Spleen (tissue), 11 donors: ENCODE results near the gene SLIT3. TPM values are rescaled to one million over a fixed set of nuclear protein-coding genes. Genes with fewer than 3 reads are reported as not detected.

Experiments used
- DNase-seq: peaks from one replicate; pipeline ENCODE4 v3.0.0-alpha.2; 2020
- H3K27ac ChIP-seq, 8 donors: fragments of 200-600 bp; sonication (generic) in 7 of 8; 1 replicate in 4 of 8; 2 replicates in 4 of 8; pipeline versions ENCODE4 v1.5.0 to v1.8.0; 2016 to 2021; ENCODE audit warnings: inconsistent platforms in 4 of 8, mild to moderate bottlenecking in 4 of 8, moderate library complexity in 1 of 8
- H3K27me3 ChIP-seq, 7 donors: fragments of 200-600 bp; sonication (generic) in 6 of 7; replicated peaks in 1 of 7; 1 replicate in 4 of 7; 2 replicates in 3 of 7; pipeline versions ENCODE4 v1.5.0 to v1.8.0; 2016 to 2021; ENCODE audit warnings: inconsistent platforms in 3 of 7, mild to moderate bottlenecking in 1 of 7
- H3K36me3 ChIP-seq, 6 donors: fragments of 200-600 bp; sonication (generic) in 5 of 6; 1 replicate in 4 of 6; 2 replicates in 2 of 6; pipeline versions ENCODE4 v1.5.0 to v1.8.0; 2016 to 2021; ENCODE audit warnings: inconsistent platforms in 2 of 6
- H3K4me1 ChIP-seq, 6 donors: fragments of 200-600 bp; sonication (generic) in 5 of 6; 1 replicate in 3 of 6; 2 replicates in 3 of 6; pipeline versions ENCODE4 v1.5.0 to v1.8.0; 2016 to 2021; ENCODE audit warnings: inconsistent platforms in 3 of 6
- H3K4me3 ChIP-seq, 8 donors: fragments of 200-600 bp; sonication (generic) in 7 of 8; 1 replicate in 4 of 8; 2 replicates in 4 of 8; pipeline versions ENCODE4 v1.5.0 to v1.8.0; 2016 to 2021; ENCODE audit warnings: inconsistent platforms in 4 of 8, mild to moderate bottlenecking in 4 of 8, moderate library complexity in 2 of 8
- H3K9me3 ChIP-seq, 8 donors: fragments of 200-600 bp; sonication (generic) in 7 of 8; 1 replicate in 4 of 8; 2 replicates in 4 of 8; pipeline versions ENCODE4 v1.5.0 to v1.8.0; 2016 to 2021; ENCODE audit warnings: inconsistent platforms in 4 of 8
- POLR2A ChIP-seq, 3 donors: fragments of 450-650 bp; IDR thresholded peaks; one replicate each; pipeline ENCODE4 v1.5.1; 2017; ENCODE audit warnings: antibody characterized with exemption in 3 of 3, mild to moderate bottlenecking in 1 of 3
- POLR2AphosphoS5 ChIP-seq, 3 donors: sonication (generic); formaldehyde crosslinking; IDR thresholded peaks; one replicate each; pipeline ENCODE4 v1.5.1; 2017; ENCODE audit warnings: antibody characterized with exemption in 3 of 3
- WGBS, 5 donors: extraction: QIAGEN DNeasy Blood & Tissue Kit in 3 of 5; methylation state at CpG; one replicate each; pipeline versions ENCODE4 v1.1.5 to v1.1.7; 2013 to 2018; 5-methylcytosine and 5-hydroxymethylcytosine counted together
- intact Hi-C: fragments of 100-400 bp; cut with DNase I; formaldehyde crosslinking; loops from one replicate; pipeline ENCODE4 v1.15.0; 2023; ENCODE audit warnings: low total_unique reads
- polyA plus RNA-seq, 3 donors: library from polyadenylated mRNA; stranded (reverse); fragments of 200-250 nt; gene quantifications; one replicate each; pipeline ENCODE4 v1.2.1, GENCODE V29; 2013
- total RNA-seq, 7 donors: library from RNA; depleted of rRNA in 3 of 7; stranded (reverse); fragments of >200 nt in 3 of 7; fragmentation: NEBNext Ultra II Directional in 4 of 7; extraction: Animal tissue kit (Norgen Biotek cat#: 25700) in 4 of 7; gene quantifications; one replicate each; pipeline versions ENCODE4 v1.1.0 to v1.2.1, GENCODE V29; 2016 to 2021
- TF ChIP-seq, protein P1 (sequence below), 11 experiments: fragments of 200-600 bp in 7 of 11; fragments of 450-650 bp in 4 of 11; sonication (generic) in 4 of 11; IDR thresholded peaks in 8 of 11; conservative IDR thresholded peaks in 3 of 11; 1 replicate in 7 of 11; 2 replicates in 4 of 11; pipeline versions ENCODE4 v1.4.0 to v1.8.0; 2016 to 2021; ENCODE audit warnings: antibody characterized with exemption in 11 of 11, inconsistent platforms in 4 of 11, mild to moderate bottlenecking in 1 of 11
- donor health status: healthy with polysubstance abuse.
- donor health status: DM: no; HTN: no; CAD: no; lungs with moderate emphysema.
- donor health status: DM: no; HTN: no; CAD: no.
- donor health status: Bipolar disorder and iron deficiency.
- donor health status: healthy.
- donor health status: DM: no; HTN: no; CAD: no.
- donor health status: DM: yes; HTN: yes; CAD: no.

SLIT3 gene
- total and polyA plus RNA-seq, 10 donors: 0.33 to 54.0 (median 13.2) TPM

DNA sequence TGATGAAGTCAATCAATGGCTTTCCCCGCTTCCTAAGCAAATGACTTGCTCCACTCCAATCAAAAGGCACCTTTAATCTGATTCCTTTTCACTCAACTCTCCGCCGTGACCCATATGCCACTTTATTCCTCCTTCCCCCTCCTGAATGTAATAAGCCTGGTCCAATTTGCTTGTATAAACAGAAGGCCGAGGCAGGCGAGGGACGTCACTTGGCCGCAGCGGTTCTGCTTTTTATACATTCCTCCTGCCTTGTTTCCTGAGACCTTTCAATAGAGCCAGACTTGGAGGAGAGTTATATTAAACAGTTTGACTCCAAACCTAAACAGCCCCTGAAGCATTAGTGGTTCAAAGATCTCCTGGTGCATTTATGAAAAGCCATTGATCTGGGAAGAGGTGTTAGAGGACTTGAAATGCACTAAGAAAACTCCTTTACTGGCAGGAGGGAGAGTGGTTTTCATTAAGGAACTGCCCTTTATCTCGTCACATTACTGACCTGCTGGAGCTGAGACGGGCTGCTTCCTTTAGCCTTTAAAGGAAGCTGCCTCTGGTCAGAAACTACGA, 273.4 kb downstream of the SLIT3 start:
- Histone ChIP-seq H3K4me3 (no peak overlapping the region), H3K36me3 (no peaks in the 10 kb centered on the region), H3K27me3 (no peaks in the 10 kb centered on the region), H3K27ac (peak overlapping the region in 1 of 8 donors; percentile 27), H3K9me3 (no peaks in the 10 kb centered on the region), H3K4me1 (peaks cover 0 to 5% (median 0%) of the 10 kb centered on the region in 6 donors)
- no peak for TF ChIP-seq POLR2A (IDR thresholded peaks at IDR 0.05)
- no peak for TF ChIP-seq POLR2AphosphoS5 (IDR thresholded peaks at IDR 0.05)
- TF ChIP-seq, protein P1, sequence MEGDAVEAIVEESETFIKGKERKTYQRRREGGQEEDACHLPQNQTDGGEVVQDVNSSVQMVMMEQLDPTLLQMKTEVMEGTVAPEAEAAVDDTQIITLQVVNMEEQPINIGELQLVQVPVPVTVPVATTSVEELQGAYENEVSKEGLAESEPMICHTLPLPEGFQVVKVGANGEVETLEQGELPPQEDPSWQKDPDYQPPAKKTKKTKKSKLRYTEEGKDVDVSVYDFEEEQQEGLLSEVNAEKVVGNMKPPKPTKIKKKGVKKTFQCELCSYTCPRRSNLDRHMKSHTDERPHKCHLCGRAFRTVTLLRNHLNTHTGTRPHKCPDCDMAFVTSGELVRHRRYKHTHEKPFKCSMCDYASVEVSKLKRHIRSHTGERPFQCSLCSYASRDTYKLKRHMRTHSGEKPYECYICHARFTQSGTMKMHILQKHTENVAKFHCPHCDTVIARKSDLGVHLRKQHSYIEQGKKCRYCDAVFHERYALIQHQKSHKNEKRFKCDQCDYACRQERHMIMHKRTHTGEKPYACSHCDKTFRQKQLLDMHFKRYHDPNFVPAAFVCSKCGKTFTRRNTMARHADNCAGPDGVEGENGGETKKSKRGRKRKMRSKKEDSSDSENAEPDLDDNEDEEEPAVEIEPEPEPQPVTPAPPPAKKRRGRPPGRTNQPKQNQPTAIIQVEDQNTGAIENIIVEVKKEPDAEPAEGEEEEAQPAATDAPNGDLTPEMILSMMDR (IDR thresholded peaks at IDR 0.05 in 8 of 11, conservative IDR thresholded peaks at IDR 0.05 in 3 of 11): no peak
- DNase-seq: no peak
- intact Hi-C loops: no loop called here
- WGBS, 5 donors: 23 to 33% (median 26%) methylated on average over 11 of the region's 11 CpGs

DNA sequence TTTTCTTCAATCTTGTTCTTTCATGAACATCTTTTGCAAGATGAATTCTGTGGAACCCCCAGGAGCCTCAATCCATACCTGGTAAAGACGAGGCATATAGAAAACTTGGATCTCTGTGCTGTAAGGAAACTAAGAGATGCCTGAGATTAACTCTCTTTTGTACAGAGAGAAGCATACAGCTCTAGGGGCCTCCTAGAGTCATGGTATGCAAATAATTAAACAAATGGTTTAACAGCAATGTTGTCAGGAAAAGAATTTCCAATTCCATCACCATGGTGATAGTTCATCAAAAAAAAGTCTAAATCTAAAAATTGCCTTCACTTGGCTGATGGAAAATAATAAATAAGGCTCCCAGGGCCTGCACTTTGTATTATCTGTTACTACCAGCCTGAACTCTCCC, 275.4 kb downstream of the SLIT3 start:
- peaks cover 0 to 5% (median 0%) of the 10 kb centered on the region in 6 donors for H3K4me1 ChIP-seq
- 68 to 84% (median 73%) methylated on average over 1 of the region's 1 CpG for WGBS, 5 donors
- TF ChIP-seq POLR2A (IDR thresholded peaks at IDR 0.05): no peak
- no peak for TF ChIP-seq POLR2AphosphoS5 (IDR thresholded peaks at IDR 0.05)
- TF ChIP-seq, protein P1 (IDR thresholded peaks at IDR 0.05 in 8 of 11, conservative IDR thresholded peaks at IDR 0.05 in 3 of 11): no peak
- H3K27ac ChIP-seq: no peak overlapping the region
- no peak for DNase-seq
- no peaks in the 10 kb centered on the region for H3K36me3 ChIP-seq
- intact Hi-C loops: no loop called here
- no peaks in the 10 kb centered on the region for H3K9me3 ChIP-seq
- H3K4me3 ChIP-seq: no peak overlapping the region
- H3K27me3 ChIP-seq: no peaks in the 10 kb centered on the region

DNA sequence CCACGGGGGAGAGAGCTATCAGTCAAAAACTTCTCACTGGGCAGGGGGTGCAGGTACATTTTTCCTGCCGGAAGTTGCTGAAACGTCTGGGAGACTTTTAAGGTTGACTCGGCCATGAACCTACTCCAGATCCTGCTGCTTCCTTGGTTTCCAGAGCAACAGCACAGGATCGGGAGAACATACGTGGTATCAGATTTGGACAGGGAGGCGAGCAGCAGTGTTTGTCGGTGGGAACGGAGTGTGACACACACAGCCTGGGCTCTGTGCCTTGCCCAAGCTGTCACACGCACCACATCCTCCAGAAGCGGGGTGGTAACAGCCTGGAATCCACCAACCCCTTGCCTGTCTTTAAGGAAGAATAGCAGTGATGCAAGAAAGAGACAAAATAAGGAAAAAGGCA, 276.5 kb downstream of the SLIT3 start:
- 82 to 88% (median 85%) methylated on average over 11 of the region's 11 CpGs for WGBS, 5 donors
- peaks cover 0 to 5% (median 0%) of the 10 kb centered on the region in 6 donors for H3K4me1 ChIP-seq
- H3K4me3 ChIP-seq: no peak overlapping the region
- intact Hi-C loops: no loop called here
- no peaks in the 10 kb centered on the region for H3K36me3 ChIP-seq
- DNase-seq: no peak
- no peaks in the 10 kb centered on the region for H3K27me3 ChIP-seq
- TF ChIP-seq POLR2AphosphoS5 (IDR thresholded peaks at IDR 0.05): no peak
- TF ChIP-seq, protein P1 (IDR thresholded peaks at IDR 0.05 in 8 of 11, conservative IDR thresholded peaks at IDR 0.05 in 3 of 11): no peak
- TF ChIP-seq POLR2A (IDR thresholded peaks at IDR 0.05): no peak
- H3K27ac ChIP-seq: no peak overlapping the region
- no peaks in the 10 kb centered on the region for H3K9me3 ChIP-seq

DNA sequence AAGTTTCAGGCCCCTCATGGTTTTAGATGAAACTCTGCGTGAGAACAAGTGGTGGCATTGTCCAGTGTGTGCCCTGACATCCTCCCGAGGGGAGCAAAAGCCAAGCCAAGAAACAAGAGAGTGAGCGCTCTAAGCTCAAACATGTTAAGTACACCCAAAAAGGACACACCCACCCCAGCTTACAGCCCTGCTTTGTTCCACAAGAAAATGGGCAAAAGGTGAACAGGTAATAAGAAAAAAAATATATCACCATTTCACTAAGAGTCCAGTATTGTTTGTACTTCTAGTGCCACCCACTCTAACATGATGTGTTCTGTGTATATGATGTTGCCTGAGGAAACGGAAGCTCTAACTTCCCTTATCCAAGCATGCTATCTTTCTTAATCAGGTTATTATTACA, 278.2 kb downstream of the SLIT3 start:
- Histone ChIP-seq H3K27me3 (peaks cover 0 to 7% (median 0%) of the 10 kb centered on the region in 7 donors), H3K27ac (no peak overlapping the region), H3K36me3 (no peaks in the 10 kb centered on the region), H3K4me3 (no peak overlapping the region), H3K9me3 (no peaks in the 10 kb centered on the region), H3K4me1 (peaks cover 0 to 1% (median 0%) of the 10 kb centered on the region in 6 donors)
- intact Hi-C loops: no loop called here
- no peak for TF ChIP-seq POLR2AphosphoS5 (IDR thresholded peaks at IDR 0.05)
- TF ChIP-seq, protein P1 (IDR thresholded peaks at IDR 0.05 in 8 of 11, conservative IDR thresholded peaks at IDR 0.05 in 3 of 11): no peak
- TF ChIP-seq POLR2A (IDR thresholded peaks at IDR 0.05): no peak
- 83 to 93% (median 84%) methylated on average over 4 of the region's 4 CpGs for WGBS, 5 donors
- no peak for DNase-seq
